ENCODE results near the gene MADCAM1. TPM values are rescaled to one million over a fixed set of nuclear protein-coding genes. Genes with fewer than 3 reads are reported as not detected.

MADCAM1 gene
- total and polyA plus RNA-seq, 8 donors: 0.52 to 11.7 (median 6.7) TPM; not detected in 1

DNA sequence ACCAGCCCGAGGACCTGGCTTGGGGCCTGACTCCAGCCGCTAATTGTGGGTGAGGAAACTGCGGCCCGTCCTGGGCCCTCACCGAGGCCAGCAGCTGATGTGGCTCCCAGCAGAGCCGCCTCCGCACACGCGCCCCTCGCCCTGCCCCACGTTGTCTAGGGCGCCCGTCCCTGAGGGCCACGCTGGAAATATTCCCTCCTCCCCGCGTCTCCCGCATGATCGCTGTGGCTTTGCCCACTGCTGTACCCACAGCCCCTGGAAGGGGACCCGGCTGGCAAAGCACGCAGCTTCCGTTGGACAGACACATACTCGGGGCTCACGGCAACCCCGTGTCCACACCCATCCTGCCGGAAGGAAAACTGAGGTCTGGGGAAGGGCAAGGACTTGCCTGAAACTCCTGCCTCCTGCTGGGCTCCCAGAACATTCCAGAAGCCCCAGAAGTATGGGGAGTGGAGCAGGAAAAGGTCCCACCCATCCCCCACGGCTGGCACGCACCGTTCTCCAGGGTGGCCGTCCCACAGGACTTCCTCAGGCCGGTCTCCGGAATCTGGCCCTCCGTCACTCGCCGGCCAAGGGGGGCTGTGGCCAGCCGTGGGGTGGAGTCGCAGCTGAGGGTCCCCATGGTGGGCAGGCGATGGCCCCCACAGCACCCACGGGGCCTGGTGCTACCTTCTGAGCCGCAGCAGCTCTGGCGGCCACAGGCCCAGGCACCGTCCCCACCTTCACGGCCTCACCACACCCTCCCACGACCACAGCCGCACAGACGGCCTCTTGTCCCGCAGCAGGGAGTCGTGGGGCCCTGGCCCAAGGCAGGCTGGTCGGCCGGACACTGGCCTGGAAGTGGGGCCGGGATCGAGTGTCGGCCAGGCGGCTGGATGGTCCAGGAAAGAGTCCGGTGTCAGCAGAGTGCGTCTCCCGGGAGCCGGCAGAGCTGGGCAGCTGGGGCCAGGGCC, 21.9 kb upstream of the MADCAM1 start:
- ATAC-seq (peak; percentile 27), DNase-seq (peak in 1 of 4 donors; percentile 45)
- intact Hi-C loops (cut with DNase I): no loop called here
- peaks cover 0 to 20% of the 10 kb centered on the region in 2 donors for H3K27me3 ChIP-seq
- no peaks in the 10 kb centered on the region for H3K36me3 ChIP-seq
- TF ChIP-seq, protein P1, sequence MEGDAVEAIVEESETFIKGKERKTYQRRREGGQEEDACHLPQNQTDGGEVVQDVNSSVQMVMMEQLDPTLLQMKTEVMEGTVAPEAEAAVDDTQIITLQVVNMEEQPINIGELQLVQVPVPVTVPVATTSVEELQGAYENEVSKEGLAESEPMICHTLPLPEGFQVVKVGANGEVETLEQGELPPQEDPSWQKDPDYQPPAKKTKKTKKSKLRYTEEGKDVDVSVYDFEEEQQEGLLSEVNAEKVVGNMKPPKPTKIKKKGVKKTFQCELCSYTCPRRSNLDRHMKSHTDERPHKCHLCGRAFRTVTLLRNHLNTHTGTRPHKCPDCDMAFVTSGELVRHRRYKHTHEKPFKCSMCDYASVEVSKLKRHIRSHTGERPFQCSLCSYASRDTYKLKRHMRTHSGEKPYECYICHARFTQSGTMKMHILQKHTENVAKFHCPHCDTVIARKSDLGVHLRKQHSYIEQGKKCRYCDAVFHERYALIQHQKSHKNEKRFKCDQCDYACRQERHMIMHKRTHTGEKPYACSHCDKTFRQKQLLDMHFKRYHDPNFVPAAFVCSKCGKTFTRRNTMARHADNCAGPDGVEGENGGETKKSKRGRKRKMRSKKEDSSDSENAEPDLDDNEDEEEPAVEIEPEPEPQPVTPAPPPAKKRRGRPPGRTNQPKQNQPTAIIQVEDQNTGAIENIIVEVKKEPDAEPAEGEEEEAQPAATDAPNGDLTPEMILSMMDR (IDR thresholded peaks at IDR 0.05): no peak
- H3K4me1 ChIP-seq: no peaks in the 10 kb centered on the region
- H3K27ac ChIP-seq: peak overlapping the region; percentile 48 to 76
- no peak overlapping the region for H3K4me3 ChIP-seq
- H3K9me3 ChIP-seq: no peaks in the 10 kb centered on the region

DNA sequence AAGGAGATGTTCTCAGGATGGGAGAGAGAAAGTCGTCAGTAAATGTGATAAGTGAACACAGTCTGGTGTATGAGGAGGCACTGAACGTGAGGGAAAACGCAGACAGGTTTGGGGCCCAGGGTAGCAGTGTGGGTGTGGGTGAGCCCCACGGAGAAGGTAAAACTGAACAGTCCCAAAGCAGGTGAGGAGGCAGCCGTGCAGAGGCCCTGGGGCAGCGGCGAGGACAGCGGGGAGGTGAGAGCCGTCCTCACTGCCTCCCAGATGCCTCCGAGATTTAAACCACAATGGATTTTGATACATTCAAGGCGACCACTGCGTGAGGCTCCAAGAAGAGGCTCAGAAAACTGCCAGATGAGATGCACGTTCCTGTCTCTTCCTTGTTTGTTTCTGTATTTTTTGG, 20.9 kb upstream of the MADCAM1 start:
- Histone ChIP-seq H3K4me3 (no peak overlapping the region), H3K27me3 (peaks cover 0 to 20% of the 10 kb centered on the region in 2 donors), H3K36me3 (no peaks in the 10 kb centered on the region), H3K9me3 (no peaks in the 10 kb centered on the region), H3K27ac (no peak overlapping the region), H3K4me1 (peaks cover 0 to 2% of the 10 kb centered on the region in 2 donors)
- TF ChIP-seq, protein P1 (IDR thresholded peaks at IDR 0.05): no peak
- no peak for DNase-seq
- intact Hi-C loops (cut with DNase I): no loop called here
- no peak for ATAC-seq

DNA sequence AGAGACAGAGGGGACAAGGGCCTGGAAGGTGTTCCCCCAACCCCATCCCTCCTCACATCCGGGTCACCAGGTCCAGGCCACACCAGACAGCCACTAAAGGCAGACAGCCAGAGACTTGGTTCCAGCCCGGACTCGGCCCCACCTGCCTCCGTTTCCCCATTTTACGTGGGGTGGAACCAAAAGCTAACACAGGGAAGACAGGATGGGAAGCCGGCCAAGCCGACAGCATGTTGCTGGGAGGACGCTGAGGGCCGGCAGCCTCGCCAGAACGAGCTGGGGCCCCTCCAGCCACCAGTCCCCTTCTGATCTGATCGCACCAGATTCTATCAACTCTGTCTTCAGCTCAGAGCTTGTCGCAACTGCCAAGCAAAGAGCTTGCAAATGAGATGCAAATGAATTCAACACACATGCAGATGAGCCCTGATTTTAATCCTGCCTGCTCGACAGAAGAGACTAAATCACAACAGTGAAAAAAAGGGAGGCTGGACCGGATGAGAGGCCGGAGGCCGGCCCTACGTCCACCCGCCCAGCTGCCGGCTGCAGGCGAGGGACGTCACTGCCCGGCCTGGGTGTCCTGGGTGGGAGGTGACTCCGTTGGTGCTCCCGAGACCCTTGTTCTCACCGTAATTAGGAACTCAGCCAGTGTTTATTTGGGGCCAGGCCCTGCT, 17.9 kb upstream of the MADCAM1 start:
- ATAC-seq (no peak), DNase-seq (peak in 1 of 4 donors; percentile 59)
- TF ChIP-seq, protein P1 (IDR thresholded peaks at IDR 0.05): no peak
- H3K4me1 ChIP-seq: peaks cover 0 to 2% of the 10 kb centered on the region in 2 donors
- no peaks in the 10 kb centered on the region for H3K9me3 ChIP-seq
- H3K27ac ChIP-seq: no peak overlapping the region
- intact Hi-C loops (cut with DNase I): no loop called here
- H3K36me3 ChIP-seq: no peaks in the 10 kb centered on the region
- H3K4me3 ChIP-seq: no peak overlapping the region
- H3K27me3 ChIP-seq: peaks cover 0 to 22% of the 10 kb centered on the region in 2 donors

DNA sequence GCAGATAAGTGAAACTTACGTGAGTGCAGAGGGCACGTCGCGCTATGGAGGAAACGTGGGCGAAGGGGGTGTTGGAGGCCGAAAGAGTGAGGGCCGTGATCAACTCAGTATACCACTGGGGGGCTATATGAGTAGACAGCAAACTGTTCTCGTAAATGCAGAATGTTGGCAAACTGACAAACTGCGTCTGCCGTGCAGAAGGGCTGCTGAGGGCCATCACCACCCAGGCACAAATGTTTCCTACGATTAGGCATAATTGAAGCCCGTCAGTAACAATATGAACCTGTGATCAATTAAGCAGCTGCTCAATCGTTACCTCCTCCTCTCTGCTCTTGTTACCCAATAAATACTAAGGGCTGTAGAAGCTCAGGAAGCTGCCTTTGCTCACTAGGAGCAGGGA, 17.3 kb upstream of the MADCAM1 start:
- Histone ChIP-seq H3K4me1 (peaks cover 0 to 2% of the 10 kb centered on the region in 2 donors), H3K36me3 (no peaks in the 10 kb centered on the region), H3K27me3 (peaks cover 0 to 28% of the 10 kb centered on the region in 2 donors), H3K27ac (no peak overlapping the region), H3K9me3 (no peaks in the 10 kb centered on the region), H3K4me3 (no peak overlapping the region)
- DNase-seq (peak in 1 of 4 donors; percentile 2), ATAC-seq (no peak)
- TF ChIP-seq, protein P1 (IDR thresholded peaks at IDR 0.05): no peak
- intact Hi-C loops (cut with DNase I): no loop called here
